AG08396 (cell line): ENCODE results near the gene INTS6.

ENCODE experiments used
- DNase-seq: peaks from one replicate; pipeline ENCODE4 v3.0.0; 2012; ENCODE audit warnings: low spot score, mixed read lengths

INTS6 gene

GRCh38 chr13:51346397-51346796 is 106.4 kb downstream of the INTS6 start:
- no peak for DNase-seq

GRCh38 chr13:51343475-51343874 is 109.4 kb downstream of the INTS6 start:
- DNase-seq: no peak

DNA sequence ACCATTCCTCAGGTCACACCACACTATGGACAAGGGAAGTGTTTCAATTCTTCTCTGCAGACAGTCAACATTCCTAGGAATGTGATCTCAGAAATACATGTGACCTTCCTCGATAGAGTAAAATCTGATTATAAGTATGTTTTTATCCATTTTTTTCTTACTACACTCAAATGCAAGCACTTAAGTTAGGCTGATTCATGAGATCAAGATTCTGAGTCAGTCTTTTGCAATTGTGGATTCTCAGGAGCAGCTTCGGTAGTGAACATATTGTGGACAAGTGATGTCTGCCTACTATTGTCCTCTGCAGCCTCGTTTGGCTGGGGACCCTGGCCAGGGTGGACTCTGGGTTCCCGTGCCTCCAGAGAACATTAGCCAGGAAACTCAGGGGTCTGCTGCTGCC is 110.1 kb downstream of the INTS6 start:
- DNase-seq: peak; percentile 36

DNA sequence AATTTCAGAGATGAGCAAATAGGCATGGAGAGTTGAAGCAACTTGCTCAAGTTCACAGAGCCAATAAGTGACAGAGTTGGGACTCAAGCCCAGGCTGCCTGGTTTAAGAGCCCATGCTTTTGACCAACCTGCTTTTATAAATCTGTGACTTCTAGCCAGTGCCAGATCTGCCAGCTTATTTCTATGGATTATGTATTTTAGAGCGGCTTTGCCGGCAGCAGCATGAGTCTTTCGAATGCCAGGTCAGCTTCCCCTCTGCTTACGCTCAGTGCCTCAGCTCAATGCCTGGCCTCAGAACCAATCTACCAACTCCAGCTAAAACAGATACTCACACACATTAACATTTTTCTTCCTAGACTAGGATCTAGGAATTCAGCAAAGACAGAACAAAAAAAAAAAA is 111.0 kb downstream of the INTS6 start:
- DNase-seq: no peak

- DNase-seq: no peak
Measured at GRCh38 chr13:51341232-51341631, 111.6 kb downstream of the INTS6 start.

- no peak for DNase-seq
Measured at GRCh38 chr13:51339952-51340732, 112.7 kb downstream of the INTS6 start.

DNA sequence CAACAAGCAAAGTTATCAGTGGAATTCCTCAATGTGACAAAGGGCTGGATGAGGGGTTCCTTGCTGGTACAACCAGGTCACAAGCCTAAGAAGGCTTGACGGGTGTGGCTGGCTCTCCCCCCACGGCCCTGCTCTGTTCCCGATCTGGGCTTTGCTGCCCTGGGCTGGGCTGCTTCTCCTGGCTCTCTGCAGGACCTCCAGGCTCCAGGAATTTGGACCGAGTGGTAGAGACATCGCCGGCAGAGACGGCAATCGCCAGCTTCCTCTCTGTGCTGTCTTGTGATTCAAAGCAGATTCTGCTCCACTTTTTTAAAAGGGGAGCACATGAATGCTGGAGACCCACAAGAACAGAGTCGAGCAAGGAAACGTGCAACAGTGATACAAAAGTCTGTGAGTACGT is 113.5 kb downstream of the INTS6 start, which contains the start of gene SERPINE3:
Gene SERPINE3 (plus strand): TSS at position 338 of the 400 bp plus-strand sequence. CDS start 1,401 bp downstream, outside the sequence.
- DNase-seq: no peak

DNA sequence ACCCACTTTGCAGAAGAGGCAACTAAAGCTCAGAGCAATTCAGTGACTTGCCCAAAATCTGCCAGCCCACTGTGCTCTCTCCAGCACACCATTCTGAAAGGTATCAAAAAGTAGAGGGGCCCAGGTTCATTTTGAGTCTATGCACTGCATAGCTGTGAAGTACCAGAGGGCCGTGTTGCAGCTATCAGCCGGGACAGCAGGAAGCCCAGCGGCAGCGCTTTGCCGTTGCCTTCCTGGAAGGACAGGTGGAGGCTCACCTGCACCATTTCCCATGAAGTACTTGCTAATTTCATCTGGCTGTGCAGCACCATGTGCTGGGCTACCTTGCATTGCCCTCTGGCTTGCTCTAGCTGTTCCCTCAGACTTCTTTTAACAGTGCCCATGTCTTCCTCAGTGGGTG is 116.1 kb downstream of the INTS6 start:
- DNase-seq: no peak

- no peak for DNase-seq
Measured at GRCh38 chr13:51333826-51334225, 119.0 kb downstream of the INTS6 start.

DNA sequence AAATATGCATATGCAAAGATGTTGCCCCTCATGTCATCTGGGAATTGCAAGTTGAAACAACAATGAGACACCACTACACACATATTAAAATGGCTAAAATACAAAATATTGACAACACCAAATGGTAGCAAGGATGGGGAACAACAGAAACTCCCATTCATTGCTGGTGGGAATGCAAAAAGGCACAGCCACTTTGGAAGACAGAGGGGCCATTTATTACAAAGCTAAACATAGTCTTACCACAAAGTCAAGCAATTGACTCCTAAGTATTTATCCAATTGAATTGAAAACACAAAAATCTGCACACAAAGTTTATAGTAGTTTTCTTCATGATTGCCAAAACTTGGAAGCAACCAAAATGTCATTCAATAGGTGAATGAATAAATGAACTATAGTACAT is 119.4 kb downstream of the INTS6 start:
- no peak for DNase-seq

GRCh38 chr13:51332566-51333361 is 120.1 kb downstream of the INTS6 start:
- DNase-seq: no peak

DNA sequence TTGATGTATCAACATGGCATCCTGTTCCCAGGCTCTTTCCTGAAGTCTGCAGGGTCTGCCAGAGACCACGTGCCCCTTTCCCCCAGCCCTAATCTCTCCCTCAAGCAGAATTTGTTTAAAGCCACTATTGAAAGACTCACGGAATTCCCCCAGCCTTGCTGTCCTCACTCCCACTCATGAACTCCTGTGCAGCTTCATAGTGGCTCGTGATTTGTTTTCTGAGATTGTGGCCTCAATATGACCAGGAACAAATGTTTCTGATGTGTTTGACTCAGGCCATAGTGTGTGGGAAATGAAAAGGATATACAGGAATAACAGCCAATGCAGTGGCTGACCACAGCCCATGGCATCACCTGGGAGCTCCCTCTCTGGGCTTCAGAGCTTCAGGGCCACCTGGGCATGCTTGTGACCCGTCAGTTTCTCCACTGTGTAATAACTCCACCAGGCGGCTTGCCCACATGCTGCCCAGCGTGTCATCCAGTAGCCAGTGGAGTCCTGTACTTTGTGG is 121.4 kb downstream of the INTS6 start:
- no peak for DNase-seq

DNA sequence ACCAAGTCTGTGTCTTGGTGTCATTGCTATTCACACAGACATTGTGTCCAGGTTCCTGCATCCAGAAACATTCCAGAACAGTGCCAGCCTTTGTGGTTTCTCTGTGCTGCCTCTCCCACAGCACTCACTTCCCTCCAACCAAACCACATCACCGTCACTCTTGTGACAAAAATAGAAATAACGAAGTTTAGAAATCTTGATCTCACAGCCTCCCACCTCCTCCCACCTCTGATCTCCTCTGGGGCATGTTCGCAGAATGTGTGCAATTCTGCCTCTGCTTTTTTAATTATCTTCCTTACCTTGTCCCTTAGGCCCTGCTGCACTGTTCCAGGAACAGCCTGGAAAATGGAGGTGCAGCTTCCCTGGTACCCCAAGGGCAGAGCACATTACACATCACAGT is 122.0 kb downstream of the INTS6 start:
- peak; percentile 45 for DNase-seq

- DNase-seq: no peak
Measured at GRCh38 chr13:51329606-51330005, 123.2 kb downstream of the INTS6 start.

GRCh38 chr13:51328488-51328887 is 124.3 kb downstream of the INTS6 start:
- no peak for DNase-seq

DNA sequence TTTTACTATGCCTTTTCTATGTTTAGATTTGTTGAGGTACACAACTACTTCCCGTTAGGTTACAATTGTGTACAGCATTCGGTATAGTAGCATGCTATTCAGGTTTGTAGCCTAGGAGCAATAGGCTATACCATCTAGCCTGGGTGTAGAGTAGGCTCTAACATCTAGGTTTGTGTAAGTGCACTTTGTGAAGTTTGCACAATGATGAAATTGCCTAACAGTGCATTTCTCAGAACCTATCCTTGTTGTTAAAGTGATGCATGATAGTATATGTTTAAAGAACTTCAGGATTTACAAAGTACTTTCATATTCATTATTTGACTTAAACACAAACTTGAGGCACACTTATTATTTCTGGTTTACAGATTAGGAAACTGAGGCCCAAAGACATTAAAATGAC is 124.9 kb downstream of the INTS6 start:
- no peak for DNase-seq

DNA sequence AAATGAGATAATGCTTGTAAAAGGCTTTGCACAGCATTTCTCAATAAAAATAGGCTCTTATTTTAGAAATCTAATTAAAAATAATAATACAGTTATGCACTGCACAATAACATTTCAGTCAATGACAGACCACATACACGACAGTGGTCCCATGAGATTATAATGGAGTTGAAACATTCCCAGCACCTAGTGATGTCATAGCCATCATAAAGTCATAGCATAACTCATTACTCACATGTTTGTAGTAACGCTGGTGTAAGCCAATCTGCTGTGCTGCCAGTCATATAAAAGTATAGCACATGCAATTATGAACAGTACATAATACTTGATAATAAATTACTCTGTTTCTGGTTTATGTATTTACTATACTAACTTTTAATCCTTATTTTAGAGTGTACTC is 126.1 kb downstream of the INTS6 start:
- DNase-seq: no peak

DNA sequence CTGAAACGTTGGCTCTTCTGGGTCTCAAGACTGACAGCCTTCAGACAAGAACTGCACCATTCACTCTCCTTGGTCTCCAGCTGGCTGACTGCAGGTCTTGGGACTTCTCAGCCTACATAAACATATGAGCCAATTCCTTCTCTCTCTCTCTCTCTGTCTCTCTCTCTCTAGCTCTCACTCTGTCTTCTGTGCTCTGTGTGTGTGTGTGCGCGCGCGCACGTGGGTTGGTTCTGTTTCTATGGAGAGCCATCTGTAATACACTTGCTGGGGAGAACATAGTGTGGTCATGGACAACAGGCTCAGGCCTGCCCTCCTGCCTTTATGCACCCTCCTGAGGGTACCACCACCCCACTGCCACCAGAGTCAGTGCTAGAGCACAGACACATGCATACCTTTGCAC is 127.0 kb downstream of the INTS6 start:
- no peak for DNase-seq

DNA sequence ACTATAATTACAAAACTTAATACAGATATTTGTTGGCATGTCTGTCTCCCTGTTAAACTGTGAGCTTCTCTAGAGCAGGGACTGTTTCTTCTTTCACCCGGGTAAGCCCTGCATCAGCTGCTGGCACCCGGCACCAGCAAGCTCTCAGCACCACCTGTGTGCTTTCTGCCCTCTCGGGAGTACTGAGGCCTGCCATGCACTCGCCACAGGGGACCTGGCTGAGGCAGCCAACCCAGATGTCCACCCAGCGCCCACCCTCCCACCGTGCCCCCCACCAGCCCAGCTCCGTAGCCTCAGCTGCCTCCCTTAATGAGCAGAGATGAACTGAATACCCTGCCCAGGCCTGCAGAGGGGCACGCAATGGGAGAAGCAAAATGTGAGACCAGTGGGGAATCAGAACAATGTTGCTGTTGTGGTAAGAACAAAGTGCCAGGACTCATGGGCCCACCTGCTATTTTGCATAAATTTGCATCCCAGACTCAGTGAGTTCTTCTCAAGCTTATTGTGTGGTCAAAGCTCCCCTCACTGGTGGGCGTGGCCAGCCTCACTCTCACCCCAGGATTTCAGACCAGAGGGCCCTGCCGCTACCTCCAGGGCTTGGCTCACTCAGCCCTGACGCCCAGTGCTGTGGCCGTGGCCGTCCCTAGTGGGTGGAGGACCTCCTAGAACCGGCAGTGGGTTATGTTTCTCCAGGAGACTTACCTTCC is 128.0 kb downstream of the INTS6 start:
- no peak for DNase-seq

DNA sequence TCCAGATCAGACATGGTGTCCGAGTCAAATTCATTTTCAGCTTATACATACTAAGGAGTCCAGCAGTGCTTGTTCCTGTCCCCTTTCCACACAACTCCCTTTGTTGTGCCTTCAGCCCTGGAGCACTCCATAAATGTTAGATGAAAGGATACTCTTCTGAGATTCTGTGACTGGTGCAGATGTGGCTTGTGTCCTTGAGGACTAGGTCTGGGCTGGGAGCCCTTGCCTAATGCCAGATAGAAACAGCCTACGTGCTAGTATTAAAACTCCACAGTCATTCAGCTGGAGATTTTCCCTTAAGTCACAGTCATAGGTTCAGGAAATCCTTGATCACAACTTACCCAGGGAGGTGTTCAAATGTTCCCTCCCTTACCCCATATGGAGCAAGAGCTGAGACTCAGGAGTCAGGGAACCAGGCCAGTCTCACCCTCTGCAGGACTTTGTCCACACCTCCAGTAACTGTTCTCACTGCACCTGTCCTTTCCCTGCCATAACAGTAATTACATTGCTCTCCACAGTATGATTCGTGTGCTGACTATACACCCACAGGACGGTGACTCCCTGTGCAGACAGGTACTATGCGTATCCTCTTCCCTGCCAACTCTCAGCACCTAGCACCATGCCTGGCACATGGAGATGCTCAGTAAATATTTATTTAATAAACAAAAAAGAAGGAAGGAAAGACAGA is 128.9 kb downstream of the INTS6 start:
- DNase-seq: no peak

DNA sequence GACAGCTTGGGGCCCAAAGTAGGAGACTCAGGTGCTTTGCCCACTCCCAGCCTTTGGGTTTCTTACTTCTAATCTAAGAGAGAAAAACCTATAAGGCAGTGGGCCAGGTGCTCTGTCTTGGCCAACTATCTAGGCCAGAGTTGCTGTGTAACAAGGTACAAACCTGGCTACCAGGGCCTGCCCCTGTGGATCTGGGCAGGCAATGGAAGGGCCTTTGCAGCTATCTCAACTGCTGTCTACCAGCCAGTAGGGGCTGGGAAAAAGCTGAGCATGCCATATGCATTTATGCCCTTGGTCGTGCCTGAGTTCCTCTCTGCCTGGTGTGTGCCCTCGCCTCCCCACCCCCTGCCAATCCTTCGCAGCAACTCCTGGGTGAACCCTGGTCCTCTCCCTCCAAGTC is 130.0 kb downstream of the INTS6 start:
- no peak for DNase-seq

DNA sequence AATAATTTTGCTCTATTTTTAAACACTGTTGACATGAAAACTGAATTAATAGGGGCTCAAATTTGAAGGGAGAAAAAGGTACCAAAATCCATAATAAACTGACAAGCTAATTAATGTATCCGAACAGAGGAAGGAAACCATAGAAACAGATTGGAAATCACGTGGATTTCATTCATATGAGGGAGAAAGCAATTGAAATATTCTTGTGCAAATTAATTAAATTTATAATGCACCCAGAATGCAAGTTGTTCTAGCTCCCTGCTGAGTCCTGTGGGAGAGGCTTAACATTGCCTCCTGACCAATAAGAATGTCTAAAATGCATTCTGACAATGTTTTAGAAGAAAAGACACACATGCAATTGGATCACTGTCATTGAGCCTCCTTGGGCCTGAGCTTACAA is 131.0 kb downstream of the INTS6 start:
- no peak for DNase-seq
